NB4 (cell line): ENCODE data around the gene KRT77.

Source experiments
- MYC ChIP-seq: IDR thresholded peaks from 2 replicates; pipeline ENCODE4 v1.6.1; 2011; ENCODE audit warnings: low read depth, low read length
- POLR2A ChIP-seq: IDR thresholded peaks from 2 replicates; pipeline ENCODE4 v1.6.1; 2011; ENCODE audit warnings: mild to moderate bottlenecking; ENCODE audit not compliant: insufficient read length; ENCODE audit errors: extremely low read depth
- TF ChIP-seq, protein P1 (sequence below): IDR thresholded peaks from one replicate; pipeline ENCODE4 v1.5.1; 2012; ENCODE audit warnings: low read depth, low read length

DNA sequence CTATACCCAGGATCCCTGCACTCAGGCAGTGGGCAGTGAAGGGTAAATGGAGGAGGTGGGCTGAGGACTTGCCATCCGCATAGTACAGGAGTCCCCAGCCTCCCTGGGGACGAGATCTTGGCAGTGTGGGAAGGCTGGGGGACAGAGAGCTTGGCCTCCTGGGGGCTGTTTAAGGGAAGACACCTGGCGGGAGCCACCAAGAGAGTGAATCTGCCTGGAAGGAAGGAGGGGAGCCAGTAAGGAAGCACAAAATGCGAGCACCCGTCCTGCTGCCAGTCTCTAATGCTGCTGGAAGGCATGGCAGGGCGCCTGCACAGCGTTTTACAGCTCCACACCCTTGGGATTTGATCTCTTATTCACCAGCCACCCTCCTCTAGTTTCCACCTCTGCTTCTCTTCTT is 43.9 kb downstream of the KRT77 start:
- TF ChIP-seq POLR2A (no peak), MYC (no peak)
- TF ChIP-seq, protein P1, sequence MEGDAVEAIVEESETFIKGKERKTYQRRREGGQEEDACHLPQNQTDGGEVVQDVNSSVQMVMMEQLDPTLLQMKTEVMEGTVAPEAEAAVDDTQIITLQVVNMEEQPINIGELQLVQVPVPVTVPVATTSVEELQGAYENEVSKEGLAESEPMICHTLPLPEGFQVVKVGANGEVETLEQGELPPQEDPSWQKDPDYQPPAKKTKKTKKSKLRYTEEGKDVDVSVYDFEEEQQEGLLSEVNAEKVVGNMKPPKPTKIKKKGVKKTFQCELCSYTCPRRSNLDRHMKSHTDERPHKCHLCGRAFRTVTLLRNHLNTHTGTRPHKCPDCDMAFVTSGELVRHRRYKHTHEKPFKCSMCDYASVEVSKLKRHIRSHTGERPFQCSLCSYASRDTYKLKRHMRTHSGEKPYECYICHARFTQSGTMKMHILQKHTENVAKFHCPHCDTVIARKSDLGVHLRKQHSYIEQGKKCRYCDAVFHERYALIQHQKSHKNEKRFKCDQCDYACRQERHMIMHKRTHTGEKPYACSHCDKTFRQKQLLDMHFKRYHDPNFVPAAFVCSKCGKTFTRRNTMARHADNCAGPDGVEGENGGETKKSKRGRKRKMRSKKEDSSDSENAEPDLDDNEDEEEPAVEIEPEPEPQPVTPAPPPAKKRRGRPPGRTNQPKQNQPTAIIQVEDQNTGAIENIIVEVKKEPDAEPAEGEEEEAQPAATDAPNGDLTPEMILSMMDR = no peak
